HG03108 (cell line): Measurements from ENCODE around the gene BTBD9.

Experiments used
- ATAC-seq: cut with Tn5 transposase; IDR thresholded peaks from one replicate; pipeline ENCODE4 v1.9.1; 2021; ENCODE audit warnings: moderate library complexity; ENCODE audit not compliant: unreplicated experiment

Gene BTBD9

GRCh38 chr6:38639498-38640215, at the start of gene BTBD9:
Gene BTBD9 (minus strand): TSS chr6:38639929.
- peak; percentile 76 for ATAC-seq

- ATAC-seq, result peak; percentile 87
These were observed 48.9 kb upstream of the BTBD9 start for GRCh38 chr6:38688579-38689087.

- no peak for ATAC-seq
These were observed 47.8 kb upstream of the BTBD9 start for GRCh38 chr6:38687549-38687948.

DNA sequence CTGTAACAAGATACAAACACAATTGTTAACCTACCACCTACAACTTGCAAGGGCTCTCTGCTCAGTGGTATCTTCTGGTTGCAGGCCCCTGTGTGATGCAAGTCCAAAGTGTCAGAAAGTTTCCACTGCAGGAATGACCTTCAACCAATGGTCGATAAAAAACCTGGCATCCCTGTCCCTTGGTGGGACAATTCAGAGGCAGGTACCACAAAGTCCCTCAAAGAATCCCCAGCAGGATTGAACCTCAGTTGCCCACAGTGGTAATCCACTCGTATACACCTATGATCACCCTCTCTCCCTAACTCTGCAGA, 47.3 kb upstream of the BTBD9 start:
- ATAC-seq, result no peak

GRCh38 chr6:38686270-38687042, 46.7 kb upstream of the BTBD9 start:
- ATAC-seq, result no peak

DNA sequence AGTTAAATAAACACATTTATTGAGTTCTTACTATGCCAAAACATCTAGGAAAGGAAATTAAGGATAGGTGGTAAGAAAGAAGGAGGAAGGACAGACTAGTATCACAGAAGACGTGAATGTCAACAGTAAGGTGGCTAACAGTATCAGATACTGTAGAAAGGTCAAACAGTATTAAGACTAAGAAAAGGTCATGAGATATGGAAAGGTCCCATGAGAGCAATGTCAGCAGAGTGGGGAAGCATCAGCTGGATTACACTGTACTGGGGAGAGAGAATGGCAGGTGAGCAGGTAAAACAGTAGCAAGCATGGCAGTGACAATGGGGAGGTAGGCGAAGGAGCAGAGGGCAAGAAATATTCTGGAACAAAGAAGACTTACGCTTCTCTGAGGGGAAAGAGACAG, 45.2 kb upstream of the BTBD9 start:
- no peak for ATAC-seq

DNA sequence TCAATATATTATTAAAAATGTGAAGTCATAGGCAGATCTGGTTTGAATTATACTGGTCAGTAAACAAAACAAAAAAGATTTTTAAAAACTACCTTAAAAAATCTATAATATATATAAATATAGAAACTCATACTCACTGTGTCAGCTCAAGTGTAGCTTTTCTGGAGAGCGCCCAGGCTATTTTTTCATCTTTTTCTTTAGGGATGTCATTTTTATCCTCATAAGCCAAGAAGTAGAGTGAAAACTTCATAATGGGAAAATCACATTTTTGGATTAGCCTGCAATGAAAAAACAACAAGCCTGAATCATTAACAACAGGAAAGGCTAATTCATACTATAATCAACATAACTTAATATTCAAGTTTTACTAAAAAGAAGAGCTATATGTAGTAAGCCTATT, 44.5 kb upstream of the BTBD9 start:
- ATAC-seq, result no peak

- ATAC-seq, result no peak
These were observed 42.1 kb upstream of the BTBD9 start for GRCh38 chr6:38681850-38682249.

DNA sequence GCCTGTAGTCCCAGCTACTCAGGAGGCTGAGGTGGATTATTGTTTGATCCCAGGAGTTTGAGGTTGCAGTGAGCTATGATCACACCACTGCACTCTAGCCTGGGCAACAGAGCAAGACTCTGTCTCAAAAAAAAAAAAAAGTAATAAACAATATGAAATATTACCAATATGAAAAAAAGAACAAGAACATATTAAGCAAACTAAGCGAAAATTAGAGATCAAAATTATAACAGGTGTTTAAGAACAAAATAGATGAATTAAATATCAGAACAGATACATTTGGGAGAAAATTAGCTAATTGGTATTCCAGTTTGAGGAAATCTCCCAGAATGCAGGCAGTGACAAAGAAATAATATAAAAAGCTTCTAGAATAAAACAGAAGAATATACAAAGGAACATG, 39.9 kb upstream of the BTBD9 start:
- ATAC-seq, result no peak

- no peak for ATAC-seq
These were observed 38.5 kb upstream of the BTBD9 start for GRCh38 chr6:38678178-38678760.

- no peak for ATAC-seq
These were observed 37.3 kb upstream of the BTBD9 start for GRCh38 chr6:38676974-38677544.

GRCh38 chr6:38676236-38676973, 36.7 kb upstream of the BTBD9 start:
- ATAC-seq, result peak; percentile 47

GRCh38 chr6:38673397-38674165, 33.9 kb upstream of the BTBD9 start:
- no peak for ATAC-seq

GRCh38 chr6:38671885-38672467, 32.2 kb upstream of the BTBD9 start:
- ATAC-seq, result peak; percentile 77

- no peak for ATAC-seq
These were observed 18.9 kb upstream of the BTBD9 start for GRCh38 chr6:38658418-38659167.

DNA sequence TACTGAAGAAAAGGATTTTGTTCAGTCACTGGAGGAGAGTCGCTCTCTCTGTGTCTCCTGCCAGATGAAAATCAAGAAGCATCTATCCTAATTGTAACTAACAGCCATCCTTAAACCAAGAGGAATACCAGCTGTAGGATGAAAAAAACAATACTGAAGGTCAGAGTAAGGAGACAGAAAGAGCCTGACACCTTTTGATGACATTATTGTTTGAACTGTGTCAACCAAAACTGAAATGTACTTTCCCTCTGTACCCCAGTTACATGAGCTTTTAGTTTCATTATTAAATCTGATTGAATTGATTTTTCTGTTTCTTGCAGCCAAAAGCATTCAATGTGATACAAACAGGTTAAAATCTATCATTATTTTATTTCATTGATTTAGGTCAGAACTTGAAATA, 17.2 kb upstream of the BTBD9 start:
- ATAC-seq, result no peak

- no peak for ATAC-seq
These were observed 14.5 kb upstream of the BTBD9 start for GRCh38 chr6:38654263-38654662.

GRCh38 chr6:38651121-38651784, 11.5 kb upstream of the BTBD9 start:
- no peak for ATAC-seq
